ENCODE measurements around the gene CIITA.
"Not testable (repeated sequence)": the region's sequence is repeated elsewhere in the genome, so short reads cannot be mapped to it uniquely, and the experiment has no call there.

CIITA gene

GRCh38 chr16:10957771-10958482, 80.9 kb downstream of the CIITA start:
- no peak for DNase-seq

- no peak for DNase-seq
These were observed 82.2 kb downstream of the CIITA start for GRCh38 chr16:10959161-10959560.

DNA sequence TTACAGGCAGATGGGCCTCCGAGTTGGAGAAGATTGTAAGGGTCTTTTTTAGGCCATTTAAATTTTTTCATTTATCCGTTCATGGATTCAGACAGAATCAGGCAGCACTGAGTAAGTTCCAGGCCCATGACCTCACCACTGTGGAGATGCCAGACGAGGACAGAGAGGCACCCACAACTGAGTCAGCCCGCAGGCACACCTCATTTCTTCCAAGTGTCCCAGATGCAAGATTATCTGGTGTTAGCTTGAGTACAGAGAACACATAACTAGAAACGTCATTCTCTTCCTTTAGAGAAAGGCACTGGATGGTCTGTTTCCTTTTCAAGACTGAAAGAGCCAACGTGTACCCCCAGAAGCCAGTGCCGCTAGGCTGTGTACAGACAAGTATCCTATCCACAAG, 84.2 kb downstream of the CIITA start:
- no peak for DNase-seq

DNA sequence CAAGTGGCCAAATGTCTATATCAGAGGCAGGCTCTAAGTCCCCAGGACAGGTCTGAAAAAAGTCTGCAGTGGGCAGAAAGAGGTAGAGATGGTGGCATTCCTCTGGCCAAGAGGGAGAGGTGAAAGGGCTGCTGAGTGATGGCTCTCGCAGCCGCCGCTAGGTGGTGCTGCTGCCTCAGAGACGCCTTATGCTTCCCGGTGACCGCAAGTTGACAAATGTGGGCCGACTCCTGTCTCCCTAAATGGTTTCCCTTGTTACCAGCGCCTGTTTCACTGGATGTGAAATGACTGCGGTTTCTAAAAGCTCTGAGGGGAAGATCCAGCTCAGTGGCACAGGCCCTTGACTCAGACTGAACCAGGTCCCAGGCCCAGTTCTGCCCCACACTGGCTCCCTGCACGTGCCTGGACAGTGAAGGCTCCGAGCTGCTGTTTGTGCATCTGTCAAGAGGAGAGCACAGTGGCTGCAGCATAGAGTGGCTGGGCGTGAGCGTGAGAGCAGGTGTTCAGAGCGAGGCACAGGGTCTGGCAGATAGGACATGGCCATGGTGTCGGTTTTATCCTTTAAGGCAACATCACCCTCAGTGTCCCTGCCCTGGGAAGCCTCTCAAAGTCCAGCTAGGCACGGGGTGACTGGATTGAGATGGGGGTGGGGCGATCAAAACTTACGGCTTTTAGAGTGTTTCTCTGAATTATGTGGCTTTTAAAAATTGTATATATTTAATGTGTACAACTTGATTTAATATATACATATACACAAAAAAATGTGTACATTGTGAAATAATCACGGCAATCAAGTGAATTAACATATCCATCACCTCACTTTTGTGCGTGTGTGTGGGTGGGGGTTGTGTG, 87.3 kb downstream of the CIITA start:
- no peak for DNase-seq

DNA sequence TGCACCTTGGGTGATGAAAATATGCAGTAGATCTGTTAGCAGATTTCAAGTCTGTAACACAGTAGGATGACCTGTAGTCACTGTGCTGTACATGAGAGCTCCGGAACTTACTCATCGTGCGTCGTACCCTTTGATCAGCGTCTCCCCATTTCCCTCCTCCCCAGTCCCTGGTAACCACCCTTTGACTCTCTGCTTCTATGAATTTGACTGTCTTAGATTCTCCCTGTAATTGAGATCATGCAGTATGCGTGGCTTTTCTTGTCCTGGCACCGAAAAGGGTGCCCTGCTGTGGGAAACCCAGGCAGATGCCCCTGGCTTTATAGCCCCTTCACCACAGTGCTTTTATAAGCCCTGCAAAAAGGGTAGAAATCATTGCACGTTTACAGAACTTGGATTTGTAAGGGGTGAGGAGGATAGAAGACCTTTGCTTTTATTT, 87.9 kb downstream of the CIITA start:
- no peak for DNase-seq

GRCh38 chr16:10965440-10966061, 88.5 kb downstream of the CIITA start:
- no peak for DNase-seq

DNA sequence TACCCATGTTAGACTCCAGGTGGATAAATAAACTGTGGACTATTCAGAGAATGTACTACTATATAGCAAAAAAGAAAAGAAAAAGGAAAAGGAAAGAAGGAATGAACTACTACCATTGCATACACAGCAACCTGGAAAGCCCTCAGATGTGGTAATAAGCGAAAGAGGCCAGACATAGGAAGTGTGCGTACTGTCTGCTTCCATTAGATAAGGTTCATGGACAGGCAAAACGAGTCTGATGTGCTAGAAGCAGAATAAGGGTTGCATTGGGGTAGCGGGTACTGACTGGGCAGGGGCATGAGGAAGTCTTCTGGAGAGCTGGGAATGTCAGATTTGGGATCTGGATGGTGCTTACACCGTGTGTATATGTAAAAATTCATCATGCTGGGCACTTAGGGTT, 89.1 kb downstream of the CIITA start:
- no peak for DNase-seq

GRCh38 chr16:10966559-10966958, 89.6 kb downstream of the CIITA start:
- not testable (repeated sequence) for DNase-seq

DNA sequence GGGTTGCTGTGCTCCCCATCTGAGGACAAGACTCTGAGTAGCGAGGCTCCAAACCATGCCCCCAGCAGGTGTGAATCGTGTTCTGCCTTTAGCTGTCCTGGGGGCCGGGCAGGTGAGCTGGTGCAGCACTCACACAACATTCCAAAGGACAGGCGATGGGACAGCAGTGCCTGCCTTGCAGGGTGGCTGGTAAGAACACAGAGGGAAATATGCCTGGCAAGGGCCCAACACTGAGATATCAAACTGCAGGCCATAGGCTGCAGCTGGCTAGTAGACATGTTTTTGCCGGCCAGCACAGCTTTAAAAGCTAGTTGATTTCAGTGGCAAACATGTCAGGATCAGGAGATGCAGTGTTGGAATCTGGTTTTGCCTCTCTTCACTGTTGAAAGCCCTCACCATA, 91.0 kb downstream of the CIITA start:
- DNase-seq, result no peak

DNA sequence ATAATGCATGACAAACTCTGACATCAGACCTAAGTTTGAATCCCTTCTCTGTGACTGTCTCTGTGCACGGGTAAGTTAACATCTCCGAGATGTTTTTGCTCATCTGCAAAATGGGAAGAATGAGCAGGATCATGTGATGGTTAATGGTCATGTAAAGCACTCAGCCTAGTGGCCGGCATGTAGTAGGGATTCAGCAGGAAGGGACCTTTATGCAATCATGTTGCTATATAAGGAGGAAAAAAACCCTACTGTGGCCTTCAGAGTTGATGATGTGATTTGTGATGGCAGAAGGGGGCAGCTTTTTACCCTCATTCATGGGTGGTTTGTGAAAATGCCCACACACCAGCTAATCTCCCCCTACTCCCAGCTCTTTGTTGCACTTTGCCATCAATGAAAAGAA, 91.5 kb downstream of the CIITA start:
- no peak for DNase-seq

DNA sequence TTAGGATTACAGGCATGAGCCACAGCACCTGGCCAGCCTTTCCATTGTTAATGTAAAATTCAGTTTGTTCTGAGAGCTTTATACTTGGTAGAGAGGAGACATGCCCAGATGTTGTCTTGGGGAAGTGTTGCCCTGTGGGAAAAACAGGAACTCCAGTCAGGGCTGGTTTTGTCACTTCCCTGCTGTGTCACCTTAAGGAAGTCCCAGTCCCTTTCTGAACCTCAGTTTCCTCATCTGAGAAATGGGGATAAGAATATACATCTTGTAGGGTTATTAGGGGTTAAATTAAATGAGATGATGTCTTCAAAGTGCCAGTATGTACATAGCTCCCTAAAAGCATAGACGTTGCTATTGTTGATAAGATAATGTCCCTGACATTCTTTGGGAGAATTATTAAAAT, 92.6 kb downstream of the CIITA start:
- DNase-seq, result no peak

GRCh38 chr16:10970065-10970464, 93.1 kb downstream of the CIITA start:
- no peak for DNase-seq

DNA sequence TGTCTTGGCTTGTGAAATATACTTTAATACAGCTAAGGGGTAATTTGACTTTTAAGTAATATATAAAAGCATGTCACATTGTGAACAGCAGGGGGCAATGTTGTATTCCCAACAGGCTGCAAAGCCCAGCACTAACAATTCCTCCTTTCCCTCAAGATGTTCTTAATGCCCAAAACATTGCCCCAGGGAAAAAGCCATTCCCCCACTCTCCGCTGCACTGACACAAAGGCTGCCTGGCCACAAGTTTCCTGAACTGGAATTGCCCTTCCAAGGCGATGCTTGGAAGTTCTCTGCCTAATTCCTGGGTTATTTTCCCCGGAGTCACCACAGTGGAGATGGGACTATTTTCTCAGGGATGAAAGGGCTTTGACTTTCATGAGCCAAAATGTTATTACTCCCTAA, 94.6 kb downstream of the CIITA start:
- DNase-seq, result no peak

DNA sequence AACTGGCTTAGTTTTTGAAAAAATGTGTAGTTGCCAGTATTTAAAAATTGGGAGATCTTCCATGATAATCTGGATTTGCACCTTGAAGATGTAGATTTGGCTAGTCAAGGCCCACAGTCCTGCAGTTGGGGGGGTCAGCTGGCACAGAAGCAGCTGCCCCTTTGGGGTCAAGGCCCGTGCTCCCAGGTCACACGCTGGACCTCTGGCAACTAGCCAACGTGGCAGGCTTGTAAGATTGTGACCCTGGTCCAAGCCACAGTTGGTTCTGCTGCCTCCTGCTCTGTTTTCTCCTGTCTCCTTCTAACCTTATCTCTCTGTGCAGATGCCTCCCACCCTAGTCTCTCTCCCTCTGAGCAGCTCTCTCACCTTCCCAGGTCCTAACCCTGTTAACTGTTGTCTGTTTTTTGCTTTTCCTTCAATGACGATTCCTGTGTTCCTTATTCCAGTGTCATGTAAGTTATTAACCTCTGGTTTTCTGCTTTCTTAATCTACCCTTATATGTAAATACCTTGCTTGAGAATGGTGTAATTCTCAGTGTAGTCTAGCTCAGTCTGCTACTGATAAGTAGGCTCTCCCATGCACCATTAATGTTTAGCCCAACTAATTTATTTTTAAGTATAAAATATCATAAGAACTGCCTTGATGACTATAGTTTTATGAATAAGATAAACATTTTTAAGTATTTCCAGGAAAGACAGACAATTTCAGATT, 95.3 kb downstream of the CIITA start:
- no peak for DNase-seq

DNA sequence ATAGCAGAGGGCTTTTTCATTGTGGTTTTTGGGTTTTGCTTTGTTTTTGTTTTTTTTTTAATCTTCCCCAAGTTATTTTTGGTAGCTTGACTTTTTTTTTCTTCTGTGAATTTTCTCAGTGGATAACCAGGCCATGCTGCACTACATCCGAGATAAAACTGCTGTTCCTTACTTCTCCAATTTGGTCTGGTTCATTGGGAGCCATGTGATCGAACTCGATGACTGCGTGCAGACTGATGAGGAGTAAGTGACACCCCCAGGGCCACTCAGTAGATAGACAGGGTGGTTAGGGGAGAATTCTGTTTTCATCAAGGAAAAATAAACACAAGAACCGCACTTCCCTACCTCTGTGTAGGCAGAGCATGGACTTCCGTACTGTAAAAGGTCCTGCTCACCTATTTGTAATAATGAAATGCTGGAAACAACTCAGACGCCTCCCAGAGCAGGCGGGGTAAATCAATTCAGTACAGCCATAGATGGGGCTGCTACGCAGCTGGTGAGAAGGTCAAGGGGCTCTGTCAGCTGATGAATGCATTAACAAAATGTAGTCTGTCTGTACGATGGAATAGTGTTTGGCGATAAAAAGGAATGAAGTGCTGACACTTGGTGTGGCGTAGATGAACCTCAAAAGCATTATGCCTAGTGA, 95.9 kb downstream of the CIITA start:
- DNase-seq, result no peak

DNA sequence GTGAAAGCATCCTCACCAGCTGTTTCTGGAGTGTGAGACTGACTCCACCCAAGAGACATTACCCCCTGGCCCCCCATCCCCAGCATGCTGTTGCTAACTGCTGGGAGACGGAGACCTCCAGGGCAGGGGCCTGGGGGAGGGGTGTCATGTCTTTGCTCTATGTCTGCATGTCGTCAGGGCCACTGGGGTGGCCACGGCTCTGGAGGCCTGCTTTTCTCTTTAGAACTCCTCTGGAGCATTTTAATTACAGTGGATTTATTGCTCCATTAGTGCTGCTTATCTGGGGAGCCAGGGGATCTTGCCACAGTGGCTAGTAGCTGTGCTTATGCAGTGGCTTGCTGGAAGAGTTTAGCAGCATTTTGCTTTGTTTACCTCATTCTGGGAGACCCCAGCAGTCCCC, 99.6 kb downstream of the CIITA start:
- no peak for DNase-seq

DNA sequence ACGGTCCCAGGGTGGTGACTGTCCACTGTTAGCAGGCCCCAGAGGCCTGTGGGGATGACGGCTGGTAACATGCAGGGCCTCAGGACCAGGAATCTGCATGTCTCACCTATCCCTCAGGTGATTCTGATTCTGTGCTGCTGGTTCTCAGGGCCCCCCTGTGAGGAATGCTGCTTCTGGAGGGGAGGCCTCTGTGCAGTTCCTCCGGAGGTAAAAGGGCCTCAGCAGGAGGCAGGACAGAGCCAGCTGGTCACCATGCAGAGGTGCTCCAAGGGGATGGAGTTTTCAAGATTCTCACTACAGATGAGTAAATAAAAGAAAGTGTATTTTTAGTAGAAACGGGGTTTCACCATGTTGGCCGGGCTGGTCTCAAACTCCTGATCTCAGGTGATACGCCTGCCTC, 101.1 kb downstream of the CIITA start:
- no peak for DNase-seq

DNA sequence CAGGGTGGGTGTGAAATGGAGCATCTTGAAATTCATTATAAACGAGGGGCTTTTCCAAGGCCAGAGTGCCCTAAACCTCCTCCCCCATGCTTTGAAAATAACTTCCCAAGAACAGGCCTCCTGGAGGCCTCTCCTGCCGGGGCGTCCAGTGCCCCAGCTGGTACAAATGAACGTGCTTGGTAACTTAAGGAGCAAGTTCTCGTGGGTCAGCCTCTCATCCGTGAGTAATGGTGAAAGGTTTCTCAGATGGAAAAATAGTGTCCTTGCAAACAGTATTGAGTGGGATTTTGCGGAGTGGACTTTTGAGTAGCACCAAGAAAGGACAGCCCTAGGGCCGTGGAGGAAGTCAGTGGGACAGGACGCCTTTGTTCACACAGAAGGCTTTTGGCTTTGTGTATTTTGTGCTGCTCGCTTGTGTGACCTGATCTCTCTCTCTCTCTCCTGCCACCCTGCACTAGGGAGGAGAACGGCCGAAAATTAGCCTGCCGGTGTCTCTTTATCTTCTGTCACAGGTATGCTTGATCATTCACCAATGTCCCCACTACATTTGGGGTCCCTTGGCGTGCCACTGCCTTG, 102.0 kb downstream of the CIITA start:
- no peak for DNase-seq

DNA sequence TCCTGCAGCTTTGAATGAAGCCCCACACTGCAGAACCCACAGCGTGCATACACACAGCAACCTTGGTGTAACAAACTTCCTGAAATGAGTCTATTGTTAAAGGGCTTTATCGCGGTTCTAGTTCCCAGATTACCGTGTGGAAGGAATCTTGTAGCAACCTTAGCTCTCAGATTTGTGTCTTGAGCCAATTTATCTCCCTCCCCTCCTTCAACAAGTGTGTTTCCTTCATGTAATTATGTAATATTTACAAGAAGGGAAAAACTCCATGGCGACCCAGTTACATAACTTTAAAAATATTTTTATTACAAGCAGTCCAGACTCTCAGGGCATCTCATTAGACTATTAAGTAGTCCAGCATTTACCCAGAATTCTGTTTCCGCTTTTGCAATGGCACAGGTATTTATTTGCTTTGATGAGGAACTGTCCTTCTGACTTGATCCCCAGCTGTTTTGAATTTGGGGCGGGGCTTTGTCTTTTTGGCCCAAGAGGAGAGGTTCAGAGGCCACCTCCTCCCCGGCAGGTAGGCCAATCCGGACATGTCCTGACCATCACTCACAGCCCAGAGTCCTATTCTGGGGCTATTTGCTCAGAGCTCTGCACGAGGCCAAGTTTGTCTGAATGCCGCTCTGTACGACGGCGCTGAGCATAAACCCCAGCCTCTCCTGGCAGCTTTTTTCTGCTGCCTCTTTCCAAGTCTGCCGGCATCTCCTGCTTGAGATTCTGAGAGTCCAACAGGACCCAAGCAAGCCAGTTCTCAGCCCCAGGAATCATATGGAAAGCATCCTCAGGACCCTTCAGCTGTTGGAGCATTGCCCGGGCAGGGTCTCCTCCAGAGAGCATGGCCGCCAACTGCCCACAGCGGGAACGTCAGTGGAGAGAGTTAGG, 103.0 kb downstream of the CIITA start:
- no peak for DNase-seq

GRCh38 chr16:10980813-10981212, 103.8 kb downstream of the CIITA start:
- no peak for DNase-seq

DNA sequence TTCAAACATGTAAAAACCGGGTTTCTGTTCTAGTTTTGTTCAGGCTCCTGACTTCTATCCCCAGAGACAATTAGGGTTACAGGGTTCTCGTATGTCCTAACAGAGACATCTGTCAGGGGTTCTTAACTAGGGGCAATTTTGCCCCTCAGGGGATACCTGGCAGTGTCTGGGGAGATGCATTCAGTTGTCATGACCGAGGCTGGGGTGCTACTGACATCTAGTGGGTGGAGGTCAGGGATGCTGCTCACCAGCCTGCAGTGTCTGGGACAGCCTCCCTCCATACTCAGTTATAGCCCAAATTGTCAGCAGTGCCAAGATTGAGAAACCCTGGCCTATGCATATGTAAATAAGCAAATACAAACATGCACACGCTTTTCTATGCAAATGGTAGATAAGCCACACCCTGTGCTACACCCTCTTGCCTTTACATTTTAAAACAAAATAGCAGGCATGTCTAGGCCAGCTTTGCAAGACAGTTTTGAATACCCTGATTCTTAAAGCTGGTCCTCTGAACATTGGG, 104.8 kb downstream of the CIITA start:
- DNase-seq, result peak; percentile 52

Data from NCI-H1436 treated with DMSO at 0.1 percent for 48 hours (cell line).